Effector memory CD8-positive, alpha-beta T cell (primary cell): ENCODE results near the gene KCNIP2.
A peak's percentile ranks its signal among the peaks of the same experiment; 100 is the strongest.

Source experiments
- ATAC-seq: fragments of 150-1000 bp; cut with Tn5 transposase; replicated peaks from 2 replicates; pipeline ENCODE4 v1.10.0; 2021; ENCODE audit warnings: mild to moderate bottlenecking, moderate library complexity
- DNase-seq, 3 experiments: peaks; one replicate each; pipeline ENCODE4 v3.0.0; 2021
- H3K27ac Mint-ChIP-seq, 2 donors: one replicate each; pipeline ENCODE4 v1.8.0; 2022; ENCODE audit warnings: mild to moderate bottlenecking in 2 of 2, mixed read lengths in 2 of 2, moderate library complexity in 2 of 2
- H3K27me3 Mint-ChIP-seq, 2 donors: one replicate each; pipeline ENCODE4 v1.8.0; 2022; ENCODE audit warnings: mixed read lengths in 2 of 2
- H3K36me3 Mint-ChIP-seq: one replicate; pipeline ENCODE4 v1.8.0; 2022; ENCODE audit warnings: mild to moderate bottlenecking, moderate library complexity, mixed read lengths; ENCODE audit not compliant: insufficient read depth
- H3K4me1 Mint-ChIP-seq, 2 donors: one replicate each; pipeline ENCODE4 v1.8.0; 2022; ENCODE audit warnings: low read depth in 2 of 2, mixed read lengths in 2 of 2
- H3K4me3 Mint-ChIP-seq, 2 donors: one replicate each; pipeline ENCODE4 v1.8.0; 2022; ENCODE audit warnings: mild to moderate bottlenecking in 2 of 2, mixed read lengths in 2 of 2, moderate library complexity in 2 of 2
- H3K9me3 Mint-ChIP-seq, 2 donors: one replicate each; pipeline ENCODE4 v1.8.0; 2022; ENCODE audit warnings: mixed read lengths in 2 of 2

Gene KCNIP2

GRCh38 chr10:101780818-101781654 is 62.6 kb downstream of the KCNIP2 start:
- Mint-ChIP-seq H3K4me3 (peak overlapping the region; percentile 60 to 85), H3K27ac (peak overlapping the region in 1 of 2 donors; percentile 5), H3K27me3 (peaks cover 27 to 32% of the 10 kb centered on the region in 2 donors), H3K4me1 (peaks cover 48 to 55% of the 10 kb centered on the region in 2 donors), H3K36me3 (peaks cover 30% of the 10 kb centered on the region), H3K9me3 (no peaks in the 10 kb centered on the region)
- ATAC-seq = peak; percentile 57
- peak; percentile 58 to 68 (median 65) for DNase-seq

DNA sequence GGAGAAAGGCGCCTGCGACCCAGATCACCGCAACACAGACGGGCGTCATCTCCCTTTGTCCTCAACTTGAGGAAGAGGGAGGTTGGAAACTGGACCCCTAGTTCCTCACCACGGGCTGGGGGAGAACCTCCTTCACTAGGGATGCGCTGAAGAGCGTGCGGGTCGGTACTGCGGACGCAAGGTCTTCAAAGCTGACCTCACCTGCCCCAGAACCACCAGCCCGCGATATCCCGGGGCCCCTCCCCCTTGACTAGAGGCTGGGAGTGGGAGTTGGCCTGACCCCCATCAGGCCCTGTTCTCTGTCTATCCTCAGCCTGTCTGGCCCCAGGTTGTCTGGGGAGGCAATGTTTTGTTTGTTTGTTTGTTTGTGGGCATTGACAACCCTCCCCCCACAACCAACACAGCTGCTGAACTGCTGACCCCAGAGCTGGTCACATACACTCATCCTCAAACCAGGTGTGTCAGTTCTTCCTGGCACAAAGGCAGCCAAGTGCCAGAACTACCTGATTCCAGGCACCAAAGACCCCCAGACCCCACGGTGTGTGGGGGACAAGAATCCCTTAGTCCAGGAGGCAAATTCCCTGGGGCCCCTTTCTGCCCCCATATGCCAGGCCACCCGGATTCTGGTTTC is 63.3 kb downstream of the KCNIP2 start:
- ATAC-seq (no peak), DNase-seq (no peak)
- Mint-ChIP-seq H3K4me3 (peak overlapping the region; percentile 76 to 85), H3K4me1 (peaks cover 49 to 50% of the 10 kb centered on the region in 2 donors), H3K36me3 (peaks cover 23% of the 10 kb centered on the region), H3K27me3 (peaks cover 27 to 34% of the 10 kb centered on the region in 2 donors), H3K27ac (peak overlapping the region in 1 of 2 donors; percentile 23), H3K9me3 (no peaks in the 10 kb centered on the region)

DNA sequence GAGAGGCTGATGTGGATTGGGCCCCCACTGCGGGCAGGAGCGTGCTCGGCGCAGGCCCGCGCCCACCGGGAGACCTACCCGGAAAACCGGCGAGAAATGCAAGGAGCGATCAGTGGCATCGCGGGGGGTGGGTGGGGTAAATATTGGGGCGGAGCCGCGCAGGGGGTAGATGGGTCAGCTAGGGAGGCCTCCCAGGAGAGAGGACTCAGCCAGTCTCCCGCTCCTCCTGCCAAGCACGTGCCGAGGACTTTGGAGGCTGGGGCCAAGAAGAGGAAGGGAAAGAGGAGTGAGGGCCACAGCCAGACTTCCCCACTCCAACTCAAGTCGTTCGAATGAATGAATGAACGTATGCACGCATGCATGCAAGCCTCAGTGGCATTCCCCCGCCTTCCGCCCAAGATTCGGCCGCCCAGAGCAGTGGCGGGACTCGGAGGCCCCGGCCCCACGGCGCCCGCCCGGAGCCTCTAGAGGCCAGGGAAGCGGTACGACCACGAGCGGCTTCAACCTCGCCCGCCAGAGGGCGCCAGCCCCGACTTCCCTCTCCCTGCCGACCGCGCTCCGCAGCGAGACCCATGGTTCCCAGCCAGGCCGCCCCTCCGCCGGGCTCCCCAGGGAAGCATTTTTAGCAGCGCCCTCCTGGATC is 63.9 kb downstream of the KCNIP2 start:
- ATAC-seq (peak; percentile 68), DNase-seq (peak; percentile 80 to 83 (median 82))
- Mint-ChIP-seq H3K4me3 (peak overlapping the region; percentile 76 to 85), H3K4me1 (peaks cover 46 to 54% of the 10 kb centered on the region in 2 donors), H3K27ac (peak overlapping the region in 1 of 2 donors; percentile 23), H3K9me3 (no peaks in the 10 kb centered on the region), H3K27me3 (peaks cover 30 to 40% of the 10 kb centered on the region in 2 donors), H3K36me3 (peaks cover 17% of the 10 kb centered on the region)

- H3K4me3 Mint-ChIP-seq = peak overlapping the region; percentile 76 to 85
- peaks cover 41 to 58% of the 10 kb centered on the region in 2 donors for H3K4me1 Mint-ChIP-seq
- ATAC-seq (no peak), DNase-seq (no peak)
- H3K27me3 Mint-ChIP-seq = peaks cover 37 to 47% of the 10 kb centered on the region in 2 donors
- peaks cover 12% of the 10 kb centered on the region for H3K36me3 Mint-ChIP-seq
- no peaks in the 10 kb centered on the region for H3K9me3 Mint-ChIP-seq
- H3K27ac Mint-ChIP-seq = no peak overlapping the region
Observed at GRCh38 chr10:101778781-101779543, 64.6 kb downstream of the KCNIP2 start.

DNA sequence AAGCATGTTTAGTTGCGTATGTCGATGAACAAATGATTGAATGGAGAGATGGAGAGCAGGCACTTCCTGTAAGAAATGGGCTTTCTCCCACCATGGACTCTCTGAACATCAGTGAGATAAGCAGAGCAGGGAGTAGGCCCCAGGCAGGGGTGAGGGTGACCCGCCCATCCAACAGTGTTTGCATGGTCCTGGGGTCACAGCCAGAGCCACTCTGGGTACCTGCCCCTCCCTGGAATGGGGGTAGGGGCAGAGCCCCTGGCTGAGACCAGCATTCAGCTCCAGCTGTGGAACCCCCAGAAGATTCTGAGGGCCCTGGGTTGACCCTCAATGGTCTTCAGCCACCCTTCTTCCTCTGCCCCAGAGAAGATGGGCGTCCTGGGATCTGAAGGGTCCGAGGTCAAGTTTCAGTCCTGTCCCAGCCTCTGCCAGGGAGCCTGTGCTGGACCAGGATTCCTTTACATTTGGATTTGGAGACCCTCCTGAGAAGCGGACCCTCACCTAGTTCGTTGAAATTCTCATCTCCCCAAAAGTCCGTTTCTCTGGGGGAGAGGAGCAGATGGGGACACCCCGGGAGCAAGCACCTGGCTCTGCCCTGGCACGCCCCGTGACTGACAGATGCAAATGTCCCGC is 65.3 kb downstream of the KCNIP2 start:
- no peak for DNase-seq
- Mint-ChIP-seq H3K27ac (no peak overlapping the region), H3K27me3 (peaks cover 44 to 54% of the 10 kb centered on the region in 2 donors), H3K4me1 (peaks cover 40 to 57% of the 10 kb centered on the region in 2 donors), H3K9me3 (no peaks in the 10 kb centered on the region), H3K4me3 (peak overlapping the region; percentile 76 to 85), H3K36me3 (peaks cover 8% of the 10 kb centered on the region)
- no peak for ATAC-seq

DNA sequence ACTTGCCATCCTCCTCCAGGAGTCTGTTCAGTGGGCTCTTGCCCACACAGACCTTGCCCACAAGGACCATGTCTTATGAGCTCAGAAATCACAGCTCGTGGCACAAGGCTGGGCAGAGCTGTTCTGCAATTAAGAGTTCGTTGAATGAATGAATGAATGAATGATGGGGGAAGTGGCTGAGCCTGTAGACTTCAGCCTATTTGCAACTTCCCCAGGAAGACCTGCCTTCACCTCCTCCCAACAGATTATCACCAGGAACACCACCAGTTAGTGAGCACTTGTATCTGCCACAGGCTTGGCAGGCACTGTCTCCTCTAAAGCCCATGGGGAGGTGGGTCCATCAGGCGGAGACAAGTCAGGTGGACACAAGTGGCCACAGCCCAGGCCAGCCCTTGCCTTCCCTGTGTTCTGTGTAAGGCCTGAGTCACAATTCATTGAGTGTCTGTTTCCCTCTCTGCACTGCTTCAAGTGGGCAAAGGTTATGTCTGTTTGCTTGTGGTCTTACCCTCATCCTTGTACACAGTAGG is 65.9 kb downstream of the KCNIP2 start:
- H3K27me3 Mint-ChIP-seq = peaks cover 50 to 60% of the 10 kb centered on the region in 2 donors
- no peak for ATAC-seq
- H3K4me1 Mint-ChIP-seq = peaks cover 34 to 51% of the 10 kb centered on the region in 2 donors

GRCh38 chr10:101776161-101776817 is 67.3 kb downstream of the KCNIP2 start:
- DNase-seq (no peak), ATAC-seq (no peak)
- H3K4me3 Mint-ChIP-seq = peak overlapping the region; percentile 61 to 78
- no peak overlapping the region for H3K27ac Mint-ChIP-seq
- H3K9me3 Mint-ChIP-seq = no peaks in the 10 kb centered on the region
- peaks cover 61 to 74% of the 10 kb centered on the region in 2 donors for H3K27me3 Mint-ChIP-seq
- peaks cover 25 to 44% of the 10 kb centered on the region in 2 donors for H3K4me1 Mint-ChIP-seq
- H3K36me3 Mint-ChIP-seq = peaks cover 3% of the 10 kb centered on the region

More for the DNA sequence above, 65.9 kb downstream of the KCNIP2 start:
- H3K9me3 Mint-ChIP-seq = no peaks in the 10 kb centered on the region
- peaks cover 3% of the 10 kb centered on the region for H3K36me3 Mint-ChIP-seq
- no peak for DNase-seq
- no peak overlapping the region for H3K27ac Mint-ChIP-seq
- peak overlapping the region in 1 of 2 donors; percentile 78 for H3K4me3 Mint-ChIP-seq
